K562 (cell line): ENCODE measurements around the gene ENC1. TPM values are rescaled to one million over a fixed set of nuclear protein-coding genes. Genes with fewer than 3 reads are reported as not detected.

Experiments
- ATAC-seq: fragments of 200-7000 bp; cut with Tn5 transposase; 3 replicates; pipeline ENCODE4 v1.9.1; 2020; ENCODE audit warnings: moderate library complexity
- BruUV-seq: library from RNA; stranded (reverse); fragments of 400-500 nt; replicated peaks from 2 replicates; lab custom pipeline; 2021; lab: Mats Ljungman, UMichigan
- CTCF ChIA-PET: fragments of 300-600 bp; formaldehyde crosslinking; extraction: SDS; loops from one replicate; lab custom pipeline; 2021; ENCODE audit warnings: low intra/inter-chr PET ratio; lab: Yijun Ruan, JAX
- POLR2A ChIA-PET: fragments of 300-600, 350-650 bp; sonication (Branson Sonifier 250); formaldehyde crosslinking; extraction: SDS; loops from one replicate; lab custom pipeline; 2021; ENCODE audit warnings: antibody characterized with exemption, inconsistent platforms; lab: Yijun Ruan, JAX
- DNase-seq, 4 experiments: peaks; one replicate each; pipeline versions ENCODE4 v3.0.0 to v3.0.0-alpha.2; 2011 to 2018; ENCODE audit warnings: low spot score in 3 of 4, mixed read lengths in 3 of 4; ENCODE audit errors: extremely low read depth in 1 of 4
- FAIRE-seq: peaks from 2 replicates; lab custom pipeline; 2011; peaks lifted over from hg19 to GRCh38; lab: Jason Lieb, UNC
- H2AFZ ChIP-seq: 2 replicates; pipeline ENCODE4 v1.6.0; 2011; ENCODE audit warnings: low read depth, low read length, control low read depth, inconsistent platforms
- H3K27ac ChIP-seq: fragments of 200-600 bp; 3 replicates; pipeline ENCODE4 v1.8.0; 2011; ENCODE audit warnings: low read depth, mild to moderate bottlenecking, control low read depth, inconsistent platforms, low read length, moderate library complexity, mixed read lengths; ENCODE audit errors: extremely low read depth
- H3K27me3 ChIP-seq, 2 experiments: fragments of 300-600 bp in 1 of 2; 2 replicates in 1 of 2; 3 replicates in 1 of 2; pipeline versions ENCODE4 v1.6.0 to v1.8.0; 2011; ENCODE audit warnings: inconsistent platforms in 2 of 2, low read length in 2 of 2, mild to moderate bottlenecking in 1 of 2, mixed read lengths in 1 of 2, moderate library complexity in 1 of 2; ENCODE audit not compliant: control insufficient read depth in 2 of 2, insufficient read depth in 2 of 2
- H3K36me3 ChIP-seq: fragments of 300-600 bp; 3 replicates; pipeline ENCODE4 v1.8.0; 2011; ENCODE audit warnings: mild to moderate bottlenecking, low read length, inconsistent platforms; ENCODE audit not compliant: control insufficient read depth, insufficient read depth
- H3K4me1 ChIP-seq, 2 experiments: fragments of 200-600 bp in 1 of 2; replicated peaks in 1 of 2; 2 replicates in 1 of 2; 3 replicates in 1 of 2; pipeline versions ENCODE4 v1.5.1 to v1.8.0; 2011; ENCODE audit warnings: inconsistent platforms in 2 of 2, low read length in 2 of 2, mild to moderate bottlenecking in 1 of 2, mixed read lengths in 1 of 2, moderate library complexity in 1 of 2; ENCODE audit not compliant: control insufficient read depth in 2 of 2, insufficient read depth in 2 of 2
- H3K4me2 ChIP-seq: 2 replicates; pipeline ENCODE4 v1.6.1; 2011; ENCODE audit warnings: low read length, control low read depth, inconsistent platforms, mixed read lengths; ENCODE audit not compliant: insufficient read depth
- H3K4me3 ChIP-seq: fragments of 200-600 bp; sonication (generic), shearing (Covaris generic); 2 replicates; pipeline ENCODE4 v1.5.1; 2016; ENCODE audit warnings: control low read depth, inconsistent platforms
- H3K79me2 ChIP-seq: fragments of 200-600 bp; 3 replicates; pipeline ENCODE4 v1.8.0; 2011; ENCODE audit warnings: low read length, inconsistent platforms; ENCODE audit not compliant: control insufficient read depth, insufficient read depth
- H3K9ac ChIP-seq, 2 experiments: 2 replicates each; pipeline versions ENCODE4 v1.6.0 to v1.6.1; 2011; ENCODE audit warnings: low read depth in 2 of 2, low read length in 2 of 2, control low read depth in 1 of 2, inconsistent platforms in 1 of 2, mild to moderate bottlenecking in 1 of 2, mixed read lengths in 1 of 2; ENCODE audit not compliant: insufficient read depth in 1 of 2
- H3K9me1 ChIP-seq: one replicate; pipeline ENCODE4 v1.6.0; 2011; ENCODE audit warnings: inconsistent platforms, mild to moderate bottlenecking, low read length, moderate library complexity; ENCODE audit not compliant: control insufficient read depth, insufficient read depth
- H3K9me3 ChIP-seq: replicated peaks from 2 replicates; pipeline ENCODE4 v1.5.1; 2011; ENCODE audit warnings: low read depth, low read length, inconsistent platforms; ENCODE audit not compliant: control insufficient read depth, insufficient read depth
- H4K20me1 ChIP-seq: replicated peaks from 2 replicates; pipeline ENCODE4 v1.6.1; 2011; ENCODE audit warnings: low read length, inconsistent platforms, mixed read lengths; ENCODE audit not compliant: control insufficient read depth, insufficient read depth
- DDX20 ChIP-seq: fragments of 450-650 bp; IDR thresholded peaks from 2 replicates; pipeline ENCODE4 v1.6.1; 2016; ENCODE audit warnings: missing genetic modification characterization, low read depth, mild to moderate bottlenecking, missing compliant biosample characterization, moderate library complexity
- DPF2 ChIP-seq: fragments of 450-650 bp; IDR thresholded peaks from 2 replicates; pipeline ENCODE4 v1.6.1; 2016
- E2F6 ChIP-seq, 2 experiments: IDR thresholded peaks; 2 replicates each; pipeline ENCODE4 v1.6.1; 2011; ENCODE audit warnings: borderline replicate concordance in 1 of 2, control low read depth in 1 of 2, low read depth in 1 of 2, low read length in 1 of 2, mild to moderate bottlenecking in 1 of 2, mixed read lengths in 1 of 2, moderate library complexity in 1 of 2; ENCODE audit not compliant: insufficient read depth in 1 of 2, insufficient read length in 1 of 2, poor library complexity in 1 of 2, severe bottlenecking in 1 of 2; ENCODE audit errors: extremely low read depth in 1 of 2
- FOXJ3 ChIP-seq: sonication (generic); formaldehyde crosslinking; IDR thresholded peaks from 2 replicates; pipeline ENCODE4 v1.4.0; 2020; ENCODE audit warnings: mild to moderate bottlenecking, missing genetic modification reagents
- HINFP ChIP-seq: fragments of 450-650 bp; conservative IDR thresholded peaks from 2 replicates; pipeline ENCODE4 v1.6.1; 2016; ENCODE audit warnings: missing genetic modification characterization, low read depth, mild to moderate bottlenecking, control low read depth, missing compliant biosample characterization
- MAZ ChIP-seq, 2 experiments: fragments of 450-650 bp in 1 of 2; sonication (generic) in 1 of 2; formaldehyde crosslinking; IDR thresholded peaks in 1 of 2; conservative IDR thresholded peaks in 1 of 2; 2 replicates each; pipeline versions ENCODE4 v1.4.0 to v1.5.0; 2020; ENCODE audit warnings: mild to moderate bottlenecking in 1 of 2, missing genetic modification reagents in 1 of 2
- NBN ChIP-seq: fragments of 450-650 bp; IDR thresholded peaks from 2 replicates; pipeline ENCODE4 v1.6.1; 2016; ENCODE audit warnings: low read depth, mild to moderate bottlenecking
- NCOA6 ChIP-seq: fragments of 450-650 bp; IDR thresholded peaks from 2 replicates; pipeline ENCODE4 v1.6.1; 2017; ENCODE audit warnings: mild to moderate bottlenecking
- PTRF ChIP-seq: fragments of 450-650 bp; IDR thresholded peaks from 2 replicates; pipeline ENCODE4 v1.6.1; 2016; ENCODE audit warnings: mild to moderate bottlenecking, missing genetic modification characterization, missing compliant biosample characterization
- RERE ChIP-seq: sonication (generic); formaldehyde crosslinking; IDR thresholded peaks from 2 replicates; pipeline ENCODE4 v1.8.0; 2023; ENCODE audit warnings: missing genetic modification reagents, mild to moderate bottlenecking, borderline replicate concordance
- THAP7 ChIP-seq: fragments of 250-450 bp; sonication (Bioruptor Pico); IDR thresholded peaks from 2 replicates; pipeline ENCODE4 v1.5.0; 2021
- XRCC3 ChIP-seq: fragments of 450-650 bp; IDR thresholded peaks from 2 replicates; pipeline ENCODE4 v1.6.1; 2017; ENCODE audit warnings: mild to moderate bottlenecking, moderate library complexity
- ZNF699 ChIP-seq: fragments of 250-450 bp; sonication (Bioruptor Pico); IDR thresholded peaks from 2 replicates; pipeline ENCODE4 v1.8.0; 2021; ENCODE audit warnings: mild to moderate bottlenecking, moderate library complexity; ENCODE audit not compliant: insufficient replicate concordance
- WGBS: fragments of 100-300 bp; shearing (Covaris generic); methylation state at CpG from one replicate; pipeline ENCODE4 v1.1.6; 2016; ENCODE audit warnings: low coverage, mixed read lengths; ENCODE audit not compliant: insufficient coverage; ENCODE audit errors: missing lambda C conversion rate; 5-methylcytosine and 5-hydroxymethylcytosine counted together
- in situ Hi-C: fragments of 300-500 bp; cut with MboI; formaldehyde crosslinking; loops from 4 replicates; pipeline ENCODE4 v1.15.0; 2018; ENCODE audit warnings: inconsistent platforms, mixed read lengths
- intact Hi-C: fragments of 100-400 bp; cut with micrococcal nuclease; formaldehyde crosslinking; loops from 2 replicates; pipeline ENCODE4 v1.14.2; 2022
- polyA plus RNA-seq, 8 experiments: library from polyadenylated mRNA; depleted of rRNA in 4 of 8; stranded (reverse) in 5 of 8; unstranded in 3 of 8; fragments of >200 nt; fragmentation: Nextera tagmentation in 2 of 8; fragmentation: Illumina TruSeq in 1 of 8; extraction: Ambion mirVana in 2 of 8; extraction: Trizol in 1 of 8; gene quantifications; 2 replicates each; pipeline versions ENCODE4 v1.2.1 to v1.2.3, GENCODE V29; 2011 to 2014; ENCODE audit warnings: inconsistent platforms in 1 of 8, missing spikeins in 1 of 8
- total RNA-seq, 7 experiments: library from RNA; depleted of rRNA in 6 of 7; stranded (reverse); fragments of >200 nt in 6 of 7; fragmentation: Illumina TruSeq in 2 of 7; extraction: Trizol in 2 of 7; gene quantifications; 2 replicates each; pipeline versions ENCODE4 v1.2.1 to v1.2.3, GENCODE V29; 2011 to 2021; ENCODE audit warnings: low replicate concordance in 1 of 7

Gene ENC1
- total and polyA plus RNA-seq, 9 of the 15 experiments (the other 6 are each of a cell fraction or from before 2014, with no cell fraction given), result 0.17 to 3.2 (median 0.97) TPM

GRCh38 chr5:74629326-74629725 lies 11.2 kb downstream of the ENC1 start:
- intact Hi-C loops, result no loop called here
- H3K4me1 ChIP-seq, result peaks cover 3 to 11% of the 10 kb centered on the region in 2 experiments; a peak in 2 of 5 replicates
- WGBS, result 22% methylated on average over 4 of the region's 4 CpGs
- no peak overlapping the region for H3K9ac ChIP-seq
- H4K20me1 ChIP-seq, result no peaks in the 10 kb centered on the region
- ATAC-seq, result no peak
- no peak overlapping the region for H3K27ac ChIP-seq
- H3K9me1 ChIP-seq, result no peaks in the 10 kb centered on the region
- POLR2A ChIA-PET, result interaction anchor here (0.7 kb wide), 1 partner anchor 8 kb away, joined by 3 read pairs; no protein-coding TSS in a partner anchor
- in situ Hi-C loops, result loop anchor here (25.0 kb wide), 1 partner anchor 592 kb away; no protein-coding TSS in a partner anchor
- no peak overlapping the region for H3K4me3 ChIP-seq
- H3K36me3 ChIP-seq, result no peaks in the 10 kb centered on the region
- no peak for FAIRE-seq
- no TSS peak for BruUV-seq
- no peak overlapping the region for H3K4me2 ChIP-seq
- no peaks in the 10 kb centered on the region; the same call in 1 of the 2 replicates for H3K9me3 ChIP-seq
- DNase-seq, result no peak
- CTCF ChIA-PET, result no interaction called here
- H2AFZ ChIP-seq, result no peak overlapping the region
- no peaks in the 10 kb centered on the region for H3K79me2 ChIP-seq
- peaks cover 0 to 4% of the 10 kb centered on the region in 2 experiments; a peak in 2 of 5 replicates for H3K27me3 ChIP-seq
- no peak for TF ChIP-seq RERE (CRISPR knock-in tag)
- no peak for TF ChIP-seq NCOA6
- no peak for TF ChIP-seq MAZ (CRISPR knock-in tag; conservative IDR thresholded peaks at IDR 0.05 in 1 of 2, IDR thresholded peaks at IDR 0.05 in 1 of 2)
- no peak for TF ChIP-seq FOXJ3 (CRISPR knock-in tag)
- TF ChIP-seq HINFP (tag), result no peak
- no peak for TF ChIP-seq ZNF699 (CRISPR knock-in tag)
- TF ChIP-seq NBN, result no peak
- no peak for TF ChIP-seq THAP7 (CRISPR knock-in tag)
- TF ChIP-seq XRCC3, result no peak
- TF ChIP-seq DDX20, result no peak
- no peak for TF ChIP-seq DPF2
- TF ChIP-seq E2F6 (IDR thresholded peaks at IDR 0.05; ENCODE audit: borderline replicate concordance in 1 of 2, extremely low read depth in 1 of 2, insufficient read depth in 1 of 2, insufficient read length in 1 of 2, low read depth in 1 of 2, low read length in 1 of 2, poor library complexity in 1 of 2, severe bottlenecking in 1 of 2), result no peak
- no peak for TF ChIP-seq PTRF
